Thyroid gland (tissue), 4 donors: ENCODE measurements around the gene CLIP2. TPM values are rescaled to one million over a fixed set of nuclear protein-coding genes. Genes with fewer than 3 reads are reported as not detected.

ENCODE experiments used
- DNase-seq, 2 donors: peaks; one replicate each; pipeline ENCODE4 v3.0.0-alpha.2; 2019
- H3K27ac ChIP-seq, 3 donors: fragments of 200-600 bp; sonication (generic); 1 replicate in 2 of 3; 2 replicates in 1 of 3; pipeline ENCODE4 v1.5.1; 2016 to 2019; ENCODE audit warnings: mild to moderate bottlenecking in 1 of 3, moderate library complexity in 1 of 3
- H3K27me3 ChIP-seq: fragments of 200-600 bp; sonication (generic); one replicate; pipeline ENCODE4 v1.5.1; 2019
- H3K36me3 ChIP-seq, 2 donors: fragments of 200-600 bp; sonication (generic); one replicate each; pipeline ENCODE4 v1.5.1; 2016 to 2019
- H3K4me1 ChIP-seq, 2 donors: fragments of 200-600 bp; sonication (generic); one replicate each; pipeline ENCODE4 v1.5.1; 2017 to 2019
- H3K4me3 ChIP-seq, 3 donors: fragments of 200-600 bp; sonication (generic); replicated peaks in 1 of 3; 1 replicate in 2 of 3; 2 replicates in 1 of 3; pipeline ENCODE4 v1.5.1; 2016; ENCODE audit warnings: mild to moderate bottlenecking in 1 of 3
- H3K9me3 ChIP-seq: fragments of 200-600 bp; sonication (generic); one replicate; pipeline ENCODE4 v1.5.1; 2017
- POLR2A ChIP-seq, 2 donors: fragments of 450-650 bp; IDR thresholded peaks; one replicate each; pipeline ENCODE4 v1.6.1; 2017; ENCODE audit warnings: antibody characterized with exemption in 2 of 2, mild to moderate bottlenecking in 2 of 2, moderate library complexity in 1 of 2
- WGBS, 2 donors: methylation state at CpG; one replicate each; pipeline ENCODE4 v1.1.5; 2017; 5-methylcytosine and 5-hydroxymethylcytosine counted together
- intact Hi-C: fragments of 100-400 bp; cut with DNase I; formaldehyde crosslinking; loops from one replicate; pipeline ENCODE4 v1.15.1; 2023
- total RNA-seq, 4 donors: library from RNA; depleted of rRNA; stranded (reverse); fragments of >200 nt; gene quantifications; one replicate each; pipeline ENCODE4 v1.2.3, GENCODE V29; 2016
- TF ChIP-seq, protein P1 (sequence below), 6 experiments: fragments of 200-600 bp in 3 of 6; fragments of 450-650 bp in 3 of 6; sonication (generic) in 3 of 6; IDR thresholded peaks; one replicate each; pipeline ENCODE4 v1.5.1; 2016 to 2019; ENCODE audit warnings: antibody characterized with exemption in 6 of 6, mild to moderate bottlenecking in 2 of 6, inconsistent platforms in 1 of 6, moderate library complexity in 1 of 6

CLIP2 gene
- total RNA-seq, 4 donors from 2014 or later, result 4.4 to 16.5 (median 6.7) TPM

GRCh38 chr7:74449144-74449543 lies 159.9 kb downstream of the CLIP2 start:
- Histone ChIP-seq H3K27me3 (no peaks in the 10 kb centered on the region), H3K4me1 (peaks cover 0 to 9% of the 10 kb centered on the region in 2 donors), H3K36me3 (no peaks in the 10 kb centered on the region), H3K9me3 (no peaks in the 10 kb centered on the region), H3K4me3 (no peak overlapping the region), H3K27ac (no peak overlapping the region)
- intact Hi-C loops, result loop anchor here (10.0 kb wide), 1 partner anchor 116 kb away; no protein-coding TSS in a partner anchor
- TF ChIP-seq POLR2A (IDR thresholded peaks at IDR 0.05), result no peak
- TF ChIP-seq, protein P1, sequence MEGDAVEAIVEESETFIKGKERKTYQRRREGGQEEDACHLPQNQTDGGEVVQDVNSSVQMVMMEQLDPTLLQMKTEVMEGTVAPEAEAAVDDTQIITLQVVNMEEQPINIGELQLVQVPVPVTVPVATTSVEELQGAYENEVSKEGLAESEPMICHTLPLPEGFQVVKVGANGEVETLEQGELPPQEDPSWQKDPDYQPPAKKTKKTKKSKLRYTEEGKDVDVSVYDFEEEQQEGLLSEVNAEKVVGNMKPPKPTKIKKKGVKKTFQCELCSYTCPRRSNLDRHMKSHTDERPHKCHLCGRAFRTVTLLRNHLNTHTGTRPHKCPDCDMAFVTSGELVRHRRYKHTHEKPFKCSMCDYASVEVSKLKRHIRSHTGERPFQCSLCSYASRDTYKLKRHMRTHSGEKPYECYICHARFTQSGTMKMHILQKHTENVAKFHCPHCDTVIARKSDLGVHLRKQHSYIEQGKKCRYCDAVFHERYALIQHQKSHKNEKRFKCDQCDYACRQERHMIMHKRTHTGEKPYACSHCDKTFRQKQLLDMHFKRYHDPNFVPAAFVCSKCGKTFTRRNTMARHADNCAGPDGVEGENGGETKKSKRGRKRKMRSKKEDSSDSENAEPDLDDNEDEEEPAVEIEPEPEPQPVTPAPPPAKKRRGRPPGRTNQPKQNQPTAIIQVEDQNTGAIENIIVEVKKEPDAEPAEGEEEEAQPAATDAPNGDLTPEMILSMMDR (IDR thresholded peaks at IDR 0.05), result no peak
- DNase-seq, result no peak
- WGBS, 2 donors, result 93 to 99% methylated on average over 4 of the region's 4 CpGs

GRCh38 chr7:74449809-74450397 lies 160.7 kb downstream of the CLIP2 start:
- DNase-seq, result peak; percentile 34 to 41
- H3K4me3 ChIP-seq, result no peak overlapping the region
- TF ChIP-seq, protein P1 (IDR thresholded peaks at IDR 0.05), result peak; percentile 41 to 79 (median 63)
- no peak for TF ChIP-seq POLR2A (IDR thresholded peaks at IDR 0.05)
- intact Hi-C loops, result loop anchor here (10.0 kb wide), 1 partner anchor 115 kb away; no protein-coding TSS in a partner anchor
- no peaks in the 10 kb centered on the region for H3K9me3 ChIP-seq
- H3K27ac ChIP-seq, result no peak overlapping the region
- H3K36me3 ChIP-seq, result no peaks in the 10 kb centered on the region
- H3K27me3 ChIP-seq, result no peaks in the 10 kb centered on the region
- WGBS, 2 donors, result 84 to 85% methylated on average over 10 to 12 of the region's 15 CpGs
- peaks cover 5 to 9% of the 10 kb centered on the region in 2 donors for H3K4me1 ChIP-seq

- Histone ChIP-seq H3K27me3 (no peaks in the 10 kb centered on the region), H3K27ac (peak overlapping the region; percentile 90 to 99 (median 98)), H3K9me3 (no peaks in the 10 kb centered on the region), H3K4me1 (peaks cover 26 to 36% of the 10 kb centered on the region in 2 donors), H3K36me3 (no peaks in the 10 kb centered on the region), H3K4me3 (no peak overlapping the region)
- intact Hi-C loops, result no loop called here
- no peak for TF ChIP-seq POLR2A (IDR thresholded peaks at IDR 0.05)
- TF ChIP-seq, protein P1 (IDR thresholded peaks at IDR 0.05), result no peak
- WGBS, 2 donors, result 61 to 80% methylated on average over 13 to 15 of the region's 15 CpGs
- no peak for DNase-seq
Observed at GRCh38 chr7:74452748-74453321, 163.6 kb downstream of the CLIP2 start.

- peak; percentile 58 to 61 for DNase-seq
- 6 to 8% methylated on average over 10 to 17 of the region's 62 CpGs for WGBS, 2 donors
- TF ChIP-seq, protein P1 (IDR thresholded peaks at IDR 0.05), result no peak
- no peak for TF ChIP-seq POLR2A (IDR thresholded peaks at IDR 0.05)
Observed at GRCh38 chr7:74453322-74454011, 164.3 kb downstream of the CLIP2 start, which contains the start of gene GTF2IRD1. Gene GTF2IRD1, plus strand, starts transcription at chr7:74453906. Its CDS starts 54,175 bp downstream, at chr7:74508081.

More at GRCh38 chr7:74453322-74454011, 164.3 kb downstream of the CLIP2 start, which contains the start of gene GTF2IRD1:
- Histone ChIP-seq H3K36me3 (no peaks in the 10 kb centered on the region), H3K4me1 (peaks cover 30 to 43% of the 10 kb centered on the region in 2 donors), H3K9me3 (no peaks in the 10 kb centered on the region), H3K4me3 (peak within 1 kb of the TSS; percentile 10 to 78 (median 55)), H3K27me3 (no peaks in the 10 kb centered on the region), H3K27ac (peak within 1 kb of the TSS; percentile 98 to 99 (median 99))
- intact Hi-C loops, result no loop called here
